HCT116 (cell line): ENCODE data around the gene CTSL. TPM values are rescaled to one million over a fixed set of nuclear protein-coding genes. Genes with fewer than 3 reads are reported as not detected.

Experiments used
- ATAC-seq: fragments of 200-7000 bp; cut with Tn5 transposase; 2 replicates; pipeline ENCODE4 v1.9.1; 2020; ENCODE audit warnings: mild to moderate bottlenecking, moderate library complexity
- BruUV-seq: library from RNA; stranded (reverse); fragments of 400-500 nt; replicated peaks from 2 replicates; lab custom pipeline; 2021; lab: Mats Ljungman, UMichigan
- CTCF ChIA-PET: fragments of 300-600 bp; sonication (Branson Sonifier 250); formaldehyde crosslinking; loops from one replicate; lab custom pipeline; 2021; ENCODE audit warnings: antibody characterized with exemption; lab: Charles Lee
- POLR2A ChIA-PET: fragments of 300-600, 350-600 bp; sonication (Branson Sonifier 250); formaldehyde crosslinking; loops from one replicate; lab custom pipeline; 2021; ENCODE audit warnings: antibody characterized with exemption; lab: Charles Lee
- RAD21 ChIA-PET, 2 experiments: fragments of 300-600 bp; sonication (Branson Sonifier 250); formaldehyde crosslinking; loops; one replicate each; lab custom pipeline; 2023; ENCODE audit warnings: low total read pairs in 2 of 2; ENCODE audit not compliant: uncharacterized antibody in 2 of 2, unreplicated experiment in 2 of 2, low non-redundant PET in 1 of 2; lab: Charles Lee
- DNase-seq: peaks from one replicate; pipeline ENCODE4 v3.0.0-alpha.2; 2010; ENCODE audit warnings: low read depth, low spot score
- H2AFZ ChIP-seq: fragments of 200-600 bp; shearing (Covaris generic), sonication (generic); 2 replicates; pipeline ENCODE4 v1.6.1; 2017; ENCODE audit warnings: low read depth, mixed run types, mixed read lengths, antibody characterized with exemption, low read length; ENCODE audit not compliant: poor library complexity, severe bottlenecking
- H3K27ac ChIP-seq: 2 replicates; pipeline ENCODE4 v1.5.1; 2012; ENCODE audit warnings: low read depth, low read length
- H3K27me3 ChIP-seq: fragments of 200-600 bp; sonication (generic); 2 replicates; pipeline ENCODE4 v1.6.1; 2016; ENCODE audit warnings: mixed run types, low read length, mixed read lengths; ENCODE audit not compliant: insufficient read depth
- H3K36me3 ChIP-seq, 2 experiments: fragments of 200-500 bp in 1 of 2; fragments of 200-600 bp in 1 of 2; sonication (Bioruptor generic) in 1 of 2; sonication (generic) in 1 of 2; 2 replicates each; pipeline versions ENCODE4 v1.5.1 to v1.6.1; 2014 to 2016; ENCODE audit warnings: low read length in 2 of 2, inconsistent platforms in 1 of 2, mixed read lengths in 1 of 2, mixed run types in 1 of 2; ENCODE audit not compliant: insufficient read depth in 2 of 2, control insufficient read depth in 1 of 2
- H3K4me1 ChIP-seq, 2 experiments: fragments of 200-600 bp in 1 of 2; sonication (generic) in 1 of 2; 2 replicates each; pipeline versions ENCODE4 v1.5.1 to v1.6.1; 2012 to 2017; ENCODE audit warnings: low read length in 2 of 2, inconsistent platforms in 1 of 2, mild to moderate bottlenecking in 1 of 2, mixed read lengths in 1 of 2, mixed run types in 1 of 2, moderate library complexity in 1 of 2; ENCODE audit not compliant: insufficient read depth in 2 of 2, control insufficient read depth in 1 of 2
- H3K4me2 ChIP-seq: fragments of 200-600 bp; sonication (generic); 2 replicates; pipeline ENCODE4 v1.6.1; 2017; ENCODE audit warnings: mixed run types, low read length, mixed read lengths
- H3K4me3 ChIP-seq, 2 experiments: fragments of 200-600 bp in 1 of 2; sonication (generic) in 1 of 2; replicated peaks in 1 of 2; 2 replicates each; pipeline ENCODE4 v1.5.1; 2011 to 2016; ENCODE audit warnings: low read length in 2 of 2, control low read depth in 1 of 2, low read depth in 1 of 2, mild to moderate bottlenecking in 1 of 2, mixed read lengths in 1 of 2, mixed run types in 1 of 2
- H3K79me2 ChIP-seq: fragments of 200-600 bp; sonication (generic); 2 replicates; pipeline ENCODE4 v1.6.1; 2017; ENCODE audit warnings: mild to moderate bottlenecking, mixed run types, low read length, moderate library complexity, mixed read lengths; ENCODE audit not compliant: insufficient read depth
- H3K9ac ChIP-seq: fragments of 200-600 bp; sonication (generic); 2 replicates; pipeline ENCODE4 v1.6.1; 2016; ENCODE audit warnings: low read length, mixed read lengths
- H3K9me2 ChIP-seq: fragments of 200-600 bp; sonication (generic), shearing (Covaris generic); 2 replicates; pipeline ENCODE4 v1.6.1; 2017; ENCODE audit warnings: mixed run types, mild to moderate bottlenecking, moderate library complexity; ENCODE audit not compliant: insufficient read depth
- H3K9me3 ChIP-seq, 2 experiments: fragments of 200-500 bp in 1 of 2; fragments of 200-600 bp in 1 of 2; sonication (Bioruptor generic) in 1 of 2; sonication (generic) in 1 of 2; 2 replicates each; pipeline ENCODE4 v1.6.1; 2014 to 2017; ENCODE audit warnings: low read length in 2 of 2, mixed read lengths in 2 of 2, inconsistent platforms in 1 of 2, low read depth in 1 of 2, mild to moderate bottlenecking in 1 of 2, mixed run types in 1 of 2, moderate library complexity in 1 of 2; ENCODE audit not compliant: control insufficient read depth in 1 of 2, insufficient read depth in 1 of 2
- H4K20me1 ChIP-seq: fragments of 200-600 bp; sonication (generic), shearing (Covaris generic); 2 replicates; pipeline ENCODE4 v1.6.1; 2017; ENCODE audit warnings: mixed run types, mild to moderate bottlenecking, moderate library complexity; ENCODE audit not compliant: insufficient read depth
- CEBPB ChIP-seq: IDR thresholded peaks from 2 replicates; pipeline ENCODE4 v1.6.1; 2012; ENCODE audit warnings: low read depth
- CTCF ChIP-seq, 3 experiments: fragments of 200-600 bp in 1 of 3; sonication (generic) in 1 of 3; IDR thresholded peaks in 2 of 3; conservative IDR thresholded peaks in 1 of 3; 2 replicates each; pipeline ENCODE4 v1.5.1; 2012 to 2017; ENCODE audit warnings: low read depth in 2 of 3, low read length in 2 of 3, antibody characterized with exemption in 1 of 3, borderline replicate concordance in 1 of 3, control low read depth in 1 of 3, mild to moderate bottlenecking in 1 of 3, mixed read lengths in 1 of 3, mixed run types in 1 of 3, moderate library complexity in 1 of 3; ENCODE audit not compliant: insufficient read depth in 1 of 3
- EZH2 ChIP-seq: fragments of 200-600 bp; sonication (generic); IDR thresholded peaks from 2 replicates; pipeline ENCODE4 v1.6.1; 2017; ENCODE audit warnings: antibody characterized with exemption, mixed run types
- POLR2A ChIP-seq: IDR thresholded peaks from 2 replicates; pipeline ENCODE4 v1.7.0; 2011; ENCODE audit warnings: borderline replicate concordance; ENCODE audit not compliant: insufficient read depth, insufficient read length; ENCODE audit errors: extremely low read depth
- POLR2AphosphoS5 ChIP-seq: IDR thresholded peaks from 2 replicates; pipeline ENCODE4 v1.6.1; 2011; ENCODE audit warnings: mild to moderate bottlenecking, low read depth, low read length, moderate library complexity
- RAD21 ChIP-seq: IDR thresholded peaks from 2 replicates; pipeline ENCODE4 v1.6.1; 2012; ENCODE audit warnings: low read depth, mild to moderate bottlenecking
- SIN3A ChIP-seq: IDR thresholded peaks from 2 replicates; pipeline ENCODE4 v1.6.1; 2012; ENCODE audit warnings: low read depth
- SP1 ChIP-seq: IDR thresholded peaks from 2 replicates; pipeline ENCODE4 v1.6.1; 2012; ENCODE audit warnings: low read depth
- TCF7L2 ChIP-seq: IDR thresholded peaks from 2 replicates; pipeline ENCODE4 v1.7.0; 2011; ENCODE audit warnings: borderline replicate concordance, inconsistent platforms; ENCODE audit not compliant: insufficient read depth, insufficient read length; ENCODE audit errors: extremely low read depth
- YY1 ChIP-seq: IDR thresholded peaks from 2 replicates; pipeline ENCODE4 v1.6.1; 2011; ENCODE audit warnings: low read length, low read depth, moderate library complexity, mild to moderate bottlenecking; ENCODE audit not compliant: insufficient replicate concordance; ENCODE audit errors: extremely low read depth
- ZFX ChIP-seq: fragments of 450-650 bp; IDR thresholded peaks from 2 replicates; pipeline ENCODE4 v1.6.1; 2017
- intact Hi-C: fragments of 100-400 bp; cut with micrococcal nuclease; formaldehyde crosslinking; loops from 2 replicates; pipeline ENCODE4 v1.10.0; 2022
- total RNA-seq: library from RNA; stranded (reverse); gene quantifications from one replicate; pipeline ENCODE4 v1.2.1, GENCODE V29; 2021; ENCODE audit not compliant: unreplicated experiment
- TF ChIP-seq, protein P1 (sequence below): IDR thresholded peaks from 2 replicates; pipeline ENCODE4 v1.6.1; 2012

The CTSL gene
- total RNA-seq, 1 experiment from 2014 or later = 63.1 TPM

DNA sequence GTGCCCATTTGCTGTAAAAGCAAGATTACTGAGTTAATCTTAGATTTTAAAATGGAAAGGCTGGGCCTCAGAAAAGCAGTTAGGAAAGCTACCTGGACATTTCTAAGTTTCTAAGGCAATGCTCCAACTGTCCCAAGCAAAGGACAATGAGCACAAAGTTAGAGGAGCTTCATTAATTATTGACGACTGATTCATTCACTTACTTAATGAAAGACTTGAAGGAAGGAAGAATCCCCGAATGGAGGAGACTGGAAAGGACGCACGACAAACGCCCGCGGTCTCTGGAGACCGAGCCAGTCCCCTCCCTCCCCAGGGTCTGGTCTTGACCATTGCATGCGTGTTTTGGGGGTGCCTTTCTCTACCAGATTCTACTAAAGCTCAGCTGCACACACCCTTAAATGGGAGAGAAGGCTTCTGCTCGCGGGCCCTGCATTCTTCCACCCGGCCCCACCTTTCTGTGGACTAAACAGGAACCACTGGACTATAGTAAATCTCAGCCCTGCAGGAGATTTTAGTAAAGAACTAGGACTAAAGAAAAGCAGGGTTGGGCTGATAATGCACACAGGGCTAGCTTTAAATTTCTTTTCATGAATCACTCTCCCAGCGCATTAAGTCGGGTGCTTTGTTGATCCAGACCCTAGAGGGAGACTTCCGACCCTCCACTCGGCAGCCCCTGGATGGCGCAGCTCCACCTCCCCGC is 44.8 kb downstream of the CTSL start:
- no TSS peak for BruUV-seq
- CTCF ChIA-PET = no interaction called here

GRCh38 chr9:87771316-87772006 is 45.5 kb downstream of the CTSL start:
- ATAC-seq = no peak
- Histone ChIP-seq H3K27me3 (no peaks in the 10 kb centered on the region), H4K20me1 (no peaks in the 10 kb centered on the region), H3K4me3 (no peak overlapping the region), H3K79me2 (no peaks in the 10 kb centered on the region), H3K9me3 (no peaks in the 10 kb centered on the region), H3K4me2 (no peak overlapping the region), H3K36me3 (no peaks in the 10 kb centered on the region), H3K9me2 (no peaks in the 10 kb centered on the region), H3K4me1 (peaks cover 7 to 10% of the 10 kb centered on the region in 2 experiments), H3K27ac (no peak overlapping the region), H2AFZ (no peak overlapping the region), H3K9ac (no peak overlapping the region)
- DNase-seq = no peak
- CTCF ChIA-PET = no interaction called here
- RAD21 ChIA-PET = no interaction called here
- POLR2A ChIA-PET = interaction anchor here (0.9 kb wide), 1 partner anchor 45 kb away, joined by 3 read pairs; the partner anchor contains the start of gene CTSL
- intact Hi-C loops = no loop called here
- no TSS peak for BruUV-seq
- no peak for TF ChIP-seq ZFX
- no peak for TF ChIP-seq POLR2AphosphoS5
- no peak for TF ChIP-seq POLR2A
- no peak for TF ChIP-seq TCF7L2
- no peak for TF ChIP-seq SIN3A
- no peak for TF ChIP-seq SP1
- no peak for TF ChIP-seq RAD21
- TF ChIP-seq, protein P1, sequence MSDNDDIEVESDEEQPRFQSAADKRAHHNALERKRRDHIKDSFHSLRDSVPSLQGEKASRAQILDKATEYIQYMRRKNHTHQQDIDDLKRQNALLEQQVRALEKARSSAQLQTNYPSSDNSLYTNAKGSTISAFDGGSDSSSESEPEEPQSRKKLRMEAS = no peak
- no peak for TF ChIP-seq EZH2
- no peak for TF ChIP-seq CEBPB
- no peak for TF ChIP-seq CTCF (IDR thresholded peaks at IDR 0.05 in 2 of 3, conservative IDR thresholded peaks at IDR 0.05 in 1 of 3; ENCODE audit: borderline replicate concordance in 1 of 3, insufficient read depth in 1 of 3, low read depth in 2 of 3, low read length in 2 of 3)
- TF ChIP-seq YY1 = no peak

More for the DNA sequence above, 44.8 kb downstream of the CTSL start:
- TF ChIP-seq, protein P1 = no peak
- H3K4me1 ChIP-seq = peaks cover 7 to 12% of the 10 kb centered on the region in 2 experiments
- no peaks in the 10 kb centered on the region for H3K79me2 ChIP-seq
- ATAC-seq (no peak), DNase-seq (no peak)
- H3K36me3 ChIP-seq = no peaks in the 10 kb centered on the region
- H2AFZ ChIP-seq = no peak overlapping the region
- ChIA-PET RAD21 (no interaction called here), POLR2A (interaction anchor here (0.9 kb wide), 1 partner anchor 45 kb away, joined by 3 read pairs; the partner anchor contains the start of gene CTSL)
- no peak overlapping the region for H3K27ac ChIP-seq
- H3K4me2 ChIP-seq = no peak overlapping the region
- no peaks in the 10 kb centered on the region for H3K9me2 ChIP-seq
- no peaks in the 10 kb centered on the region for H4K20me1 ChIP-seq
- H3K9ac ChIP-seq = no peak overlapping the region
- H3K27me3 ChIP-seq = no peaks in the 10 kb centered on the region
- intact Hi-C loops = no loop called here
- no peak overlapping the region for H3K4me3 ChIP-seq
- H3K9me3 ChIP-seq = no peaks in the 10 kb centered on the region
